NCI-H774 (cell line): ENCODE results near the gene GALNT18.

Experiments used
- DNase-seq: peaks from one replicate; lab custom pipeline; 2025; lab: John Stamatoyannopoulos, UW

The GALNT18 gene

DNA sequence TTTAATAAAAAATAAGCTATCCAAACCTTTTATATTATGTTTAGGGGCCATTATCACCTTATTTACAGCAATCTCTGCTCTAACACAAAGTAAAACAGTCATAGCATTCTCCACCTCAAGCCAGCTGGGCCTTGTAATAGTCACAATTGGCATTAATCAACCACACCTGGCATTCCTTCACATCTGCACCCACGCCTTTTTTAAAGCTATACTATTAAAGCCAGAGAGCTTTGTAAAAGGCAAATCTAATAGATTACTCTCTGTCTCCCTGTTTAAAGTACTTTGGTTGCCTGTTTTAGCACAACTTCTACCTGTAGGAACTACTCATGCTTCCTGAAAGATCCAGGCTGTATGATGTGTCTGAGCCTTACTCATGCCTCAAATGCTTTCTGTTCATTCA lies 381.8 kb downstream of the GALNT18 start:
- no peak for DNase-seq

DNA sequence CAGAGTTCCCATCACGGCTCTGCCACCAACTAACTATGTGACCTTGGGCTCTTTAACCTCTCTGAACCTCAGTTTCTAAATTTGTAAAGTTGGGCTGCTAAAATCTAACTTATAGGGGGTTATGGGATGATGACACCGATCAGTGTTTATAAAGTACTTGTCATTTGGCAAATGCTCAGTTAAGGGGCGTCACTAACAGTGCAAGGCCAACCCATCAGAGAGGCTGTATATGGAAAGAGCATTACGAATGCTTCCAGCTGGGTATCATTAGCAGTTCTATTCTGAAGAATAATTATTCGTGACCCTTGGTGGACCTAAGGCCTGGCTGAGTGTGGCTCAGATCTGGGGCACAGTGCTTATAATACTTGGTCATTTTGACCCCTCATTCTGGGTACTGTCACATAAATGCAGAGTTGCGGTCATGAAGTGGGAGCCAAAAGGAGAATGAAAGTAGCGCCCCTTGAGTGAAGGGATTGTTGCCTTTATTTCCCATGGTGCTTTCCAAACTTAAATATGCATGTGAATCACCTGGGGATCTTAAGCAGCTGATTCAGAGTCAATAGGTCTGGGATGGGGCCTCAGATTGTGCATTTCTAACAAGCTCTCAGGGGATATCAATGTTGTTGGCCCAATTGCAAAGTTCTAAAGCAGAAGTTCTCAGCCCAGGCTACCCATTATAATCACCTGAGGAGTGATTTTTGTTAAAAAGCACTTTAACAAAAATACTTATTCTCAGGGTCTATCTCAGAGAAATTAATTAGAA lies 384.6 kb downstream of the GALNT18 start:
- DNase-seq = no peak

DNA sequence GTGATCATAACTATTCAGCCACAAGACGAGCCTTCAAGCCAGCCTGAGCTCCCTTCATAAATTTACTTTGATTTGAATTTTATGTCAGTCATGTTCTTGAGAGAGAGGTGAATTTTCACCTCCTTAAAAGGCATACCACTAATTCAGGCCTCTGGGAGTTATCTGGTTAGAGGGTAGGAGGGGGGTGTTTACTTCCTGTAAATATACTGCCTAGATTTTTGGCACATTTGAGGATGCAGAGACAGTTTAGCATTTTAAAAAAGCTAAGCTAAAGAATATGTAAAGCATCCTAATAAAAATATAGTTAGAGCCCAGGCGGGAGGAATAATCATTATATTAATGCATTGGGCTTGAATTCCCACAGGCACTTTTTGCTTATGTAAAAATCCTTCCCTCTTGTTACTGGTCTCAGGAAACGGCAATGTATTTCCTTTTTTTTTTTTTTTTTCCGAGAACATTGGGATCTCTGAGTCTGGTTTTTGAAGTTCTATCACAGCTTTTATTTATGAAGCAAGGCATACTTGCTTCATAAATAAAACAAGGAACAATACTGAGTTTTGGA lies 385.2 kb downstream of the GALNT18 start:
- no peak for DNase-seq

DNA sequence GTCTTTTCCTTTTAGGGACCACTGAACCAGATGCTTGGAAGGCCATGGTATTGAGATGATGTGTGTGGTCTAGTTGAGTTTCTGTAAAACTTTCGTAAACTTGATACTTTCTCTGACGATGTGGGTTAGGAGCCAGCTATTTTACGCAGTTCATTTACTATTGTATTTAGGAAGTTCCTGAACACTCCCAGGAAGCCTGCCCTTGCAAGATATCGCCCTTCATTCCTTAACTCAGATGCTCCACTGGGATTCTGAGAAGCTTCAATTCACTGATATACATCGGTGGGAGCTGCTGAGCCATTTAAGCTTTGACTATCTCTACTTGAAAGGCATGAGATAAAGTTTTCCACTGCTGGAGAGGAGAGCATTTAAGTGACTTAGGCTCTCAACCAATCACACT lies 390.0 kb downstream of the GALNT18 start:
- DNase-seq = no peak

DNA sequence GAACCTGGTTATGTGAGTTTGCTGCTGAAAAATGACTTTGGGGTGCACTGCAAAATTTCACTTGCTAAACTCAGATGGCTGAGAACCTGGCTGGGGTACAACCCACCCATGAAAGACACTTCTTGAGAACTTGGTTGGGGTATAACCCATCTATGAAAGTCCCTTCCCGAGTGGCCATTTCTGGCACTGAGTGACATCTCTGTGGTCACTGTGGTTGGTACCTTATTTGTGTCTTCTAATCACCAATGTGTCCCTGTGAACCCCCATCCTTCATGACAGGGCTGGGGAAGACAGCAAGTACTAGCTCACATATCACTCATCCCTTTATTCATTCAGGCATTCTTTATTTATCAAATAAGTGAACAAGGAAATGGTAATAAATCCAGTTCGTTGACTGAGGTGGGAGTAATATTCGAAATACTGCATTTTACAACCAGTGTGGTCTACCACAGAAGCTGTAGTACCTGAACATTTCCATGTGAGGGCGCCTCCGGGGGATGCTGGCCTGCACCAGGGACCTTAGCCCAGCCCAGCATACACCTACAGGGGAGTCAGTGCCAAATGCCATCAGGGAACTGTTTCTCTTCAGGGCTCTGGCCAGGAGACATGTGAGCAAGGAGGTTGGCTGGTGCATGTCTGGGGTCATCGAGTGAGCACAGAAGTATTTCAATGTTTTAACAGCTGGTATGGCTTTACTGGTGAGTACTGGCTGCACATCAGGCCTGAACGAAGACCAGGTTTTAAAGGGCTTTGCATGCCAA lies 390.8 kb downstream of the GALNT18 start:
- DNase-seq = peak; percentile 35

DNA sequence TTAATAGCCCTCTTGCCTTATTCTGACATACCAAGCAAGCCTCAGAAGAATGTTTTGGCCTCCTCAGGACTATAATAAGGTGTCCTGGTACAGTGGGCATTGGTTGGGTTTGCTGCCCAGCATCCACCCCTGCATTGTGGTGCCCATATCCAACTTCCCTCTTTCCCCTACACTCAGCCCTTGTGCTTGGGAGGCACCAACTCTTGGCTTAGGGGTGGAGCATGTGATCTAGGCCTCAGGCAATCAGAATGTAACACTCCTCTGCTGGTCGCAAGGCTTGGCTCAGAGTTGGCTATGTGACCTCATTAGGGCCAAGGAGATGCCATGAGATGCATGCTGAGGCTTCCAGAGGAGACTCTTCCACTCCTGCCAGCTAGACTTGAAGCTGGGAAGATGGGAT lies 391.7 kb downstream of the GALNT18 start:
- no peak for DNase-seq

DNA sequence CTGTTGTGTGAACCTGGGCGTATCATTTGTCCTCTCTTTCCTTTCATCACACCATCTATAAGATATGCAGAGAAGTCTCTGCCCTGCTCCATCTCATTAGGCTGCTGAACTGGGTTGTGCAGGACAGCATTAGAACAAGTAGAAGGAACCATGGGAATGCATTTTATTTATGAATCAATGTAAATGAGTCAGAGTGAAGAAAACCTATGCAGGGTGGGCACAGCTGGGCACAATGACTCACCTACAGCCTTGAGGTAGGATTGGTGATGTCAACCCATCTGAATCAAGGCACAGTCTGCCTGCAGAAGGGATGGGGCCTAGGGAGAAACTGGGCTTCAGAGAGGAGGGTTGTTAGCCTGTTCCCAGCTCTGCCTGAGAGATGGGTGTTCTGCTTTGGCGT lies 392.2 kb downstream of the GALNT18 start:
- DNase-seq = no peak

DNA sequence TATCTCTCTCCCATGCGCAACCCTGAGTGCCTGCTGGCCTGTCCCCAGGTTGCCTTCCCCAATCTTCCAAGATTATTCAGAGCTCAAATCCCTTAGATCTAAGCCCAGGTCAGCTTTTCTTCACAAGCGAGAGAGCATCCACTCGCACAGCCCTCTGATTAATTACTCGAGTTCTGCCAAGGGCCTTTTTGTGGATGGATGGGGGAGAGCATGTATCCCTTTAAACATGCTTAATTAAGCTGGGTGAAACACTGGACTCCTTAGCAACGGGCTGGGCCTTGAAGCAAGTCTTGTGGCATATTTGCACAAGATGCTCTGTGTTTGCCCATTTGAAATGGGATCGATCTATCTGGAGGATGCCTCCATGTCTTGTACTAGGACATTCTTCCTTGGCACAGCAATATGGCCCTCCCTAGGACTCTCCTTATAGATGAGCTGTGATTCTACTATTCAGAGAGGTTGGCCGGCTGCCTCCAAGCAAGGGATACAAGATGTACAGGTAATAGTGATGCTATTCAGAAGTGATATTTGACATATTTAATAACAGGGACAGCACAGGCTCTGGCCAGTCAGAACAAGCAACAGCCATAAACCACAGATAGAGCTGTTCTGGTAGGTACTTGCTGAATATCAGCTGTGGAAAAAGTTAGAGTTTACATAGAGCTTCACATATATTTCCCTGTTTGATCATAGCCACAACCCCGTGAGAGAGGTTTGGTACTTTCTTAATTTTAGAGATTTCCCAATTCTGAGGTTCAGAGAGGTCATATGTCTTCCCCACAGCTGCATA lies 394.3 kb downstream of the GALNT18 start:
- no peak for DNase-seq
